Vagina (tissue), 2 donors: Measurements from ENCODE around the gene DOK7. TPM values are rescaled to one million over a fixed set of nuclear protein-coding genes. Genes with fewer than 3 reads are reported as not detected.

Experiments used
- DNase-seq, 2 donors: peaks; one replicate each; pipeline ENCODE4 v3.0.0-alpha.2; 2017; ENCODE audit errors: extremely low spot score in 2 of 2
- H3K27ac ChIP-seq: fragments of 200-600 bp; sonication (generic); one replicate; pipeline ENCODE4 v1.5.1; 2019
- H3K27me3 ChIP-seq: fragments of 200-600 bp; sonication (generic); one replicate; pipeline ENCODE4 v1.5.1; 2019
- H3K36me3 ChIP-seq, 2 donors: fragments of 200-600 bp; sonication (generic); one replicate each; pipeline ENCODE4 v1.5.1; 2017 to 2019
- H3K4me1 ChIP-seq: fragments of 200-600 bp; sonication (generic); one replicate; pipeline ENCODE4 v1.5.1; 2019
- H3K4me3 ChIP-seq, 2 donors: fragments of 200-600 bp; sonication (generic); 1 replicate in 1 of 2; 2 replicates in 1 of 2; pipeline ENCODE4 v1.5.1; 2016 to 2019
- H3K9me3 ChIP-seq: fragments of 200-600 bp; sonication (generic); one replicate; pipeline ENCODE4 v1.5.1; 2019
- CTCF ChIP-seq, 3 experiments: fragments of 450-650 bp in 2 of 3; fragments of 200-600 bp in 1 of 3; sonication (generic) in 1 of 3; IDR thresholded peaks; one replicate each; pipeline ENCODE4 v1.5.1; 2017 to 2019; ENCODE audit warnings: antibody characterized with exemption in 3 of 3, mild to moderate bottlenecking in 2 of 3, moderate library complexity in 2 of 3
- POLR2A ChIP-seq, 2 donors: fragments of 450-650 bp; IDR thresholded peaks; one replicate each; pipeline ENCODE4 v1.6.1; 2017; ENCODE audit warnings: antibody characterized with exemption in 2 of 2, mild to moderate bottlenecking in 2 of 2, moderate library complexity in 2 of 2
- POLR2AphosphoS5 ChIP-seq, 2 donors: sonication (generic); formaldehyde crosslinking; IDR thresholded peaks; one replicate each; pipeline ENCODE4 v1.9.0; 2017; ENCODE audit warnings: antibody characterized with exemption in 2 of 2, mild to moderate bottlenecking in 2 of 2, low read depth in 1 of 2; ENCODE audit not compliant: insufficient read depth in 1 of 2
- intact Hi-C: fragments of 100-400 bp; cut with DNase I; formaldehyde crosslinking; loops from one replicate; pipeline ENCODE4 v1.15.1; 2023
- total RNA-seq: library from RNA; depleted of rRNA; stranded (reverse); fragments of >200 nt; gene quantifications from one replicate; pipeline ENCODE4 v1.2.3, GENCODE V29; 2016

The DOK7 gene
- total RNA-seq, 1 donor from 2014 or later, result 4.7 TPM

GRCh38 chr4:3445829-3446545, 17.1 kb upstream of the DOK7 start:
- intact Hi-C loops, result no loop called here

GRCh38 chr4:3446631-3447320, 16.3 kb upstream of the DOK7 start:
- Histone ChIP-seq H3K4me1 (peaks cover 24% of the 10 kb centered on the region), H3K9me3 (no peaks in the 10 kb centered on the region), H3K27me3 (no peaks in the 10 kb centered on the region), H3K4me3 (no peak overlapping the region), H3K27ac (no peak overlapping the region), H3K36me3 (no peaks in the 10 kb centered on the region)
- intact Hi-C loops, result no loop called here
- no peak for DNase-seq
- TF ChIP-seq POLR2AphosphoS5 (IDR thresholded peaks at IDR 0.05; ENCODE audit: insufficient read depth in 1 of 2, low read depth in 1 of 2) (no peak), CTCF (IDR thresholded peaks at IDR 0.05) (no peak), POLR2A (IDR thresholded peaks at IDR 0.05) (no peak)

More at GRCh38 chr4:3445829-3446545, 17.1 kb upstream of the DOK7 start:
- Histone ChIP-seq H3K27me3 (no peaks in the 10 kb centered on the region), H3K4me1 (peaks cover 16% of the 10 kb centered on the region), H3K36me3 (no peaks in the 10 kb centered on the region), H3K27ac (no peak overlapping the region), H3K9me3 (no peaks in the 10 kb centered on the region), H3K4me3 (no peak overlapping the region)
- DNase-seq, result no peak
- TF ChIP-seq POLR2AphosphoS5 (IDR thresholded peaks at IDR 0.05; ENCODE audit: insufficient read depth in 1 of 2, low read depth in 1 of 2), result no peak
- TF ChIP-seq CTCF (IDR thresholded peaks at IDR 0.05), result no peak
- no peak for TF ChIP-seq POLR2A (IDR thresholded peaks at IDR 0.05)

GRCh38 chr4:3447431-3448395, 15.4 kb upstream of the DOK7 start:
- Histone ChIP-seq H3K36me3 (no peaks in the 10 kb centered on the region), H3K4me1 (peaks cover 31% of the 10 kb centered on the region), H3K9me3 (no peaks in the 10 kb centered on the region), H3K27me3 (no peaks in the 10 kb centered on the region), H3K27ac (no peak overlapping the region), H3K4me3 (no peak overlapping the region)
- no peak for DNase-seq
- intact Hi-C loops, result no loop called here
- TF ChIP-seq CTCF (IDR thresholded peaks at IDR 0.05) (no peak), POLR2AphosphoS5 (IDR thresholded peaks at IDR 0.05; ENCODE audit: insufficient read depth in 1 of 2, low read depth in 1 of 2) (no peak), POLR2A (IDR thresholded peaks at IDR 0.05) (no peak)

- H3K27me3 ChIP-seq, result no peaks in the 10 kb centered on the region
- intact Hi-C loops, result no loop called here
- TF ChIP-seq CTCF (IDR thresholded peaks at IDR 0.05), result no peak
- TF ChIP-seq POLR2AphosphoS5 (IDR thresholded peaks at IDR 0.05; ENCODE audit: insufficient read depth in 1 of 2, low read depth in 1 of 2), result no peak
- TF ChIP-seq POLR2A (IDR thresholded peaks at IDR 0.05), result no peak
- H3K27ac ChIP-seq, result no peak overlapping the region
- DNase-seq, result no peak
- peaks cover 31% of the 10 kb centered on the region for H3K4me1 ChIP-seq
- no peaks in the 10 kb centered on the region for H3K9me3 ChIP-seq
- H3K4me3 ChIP-seq, result no peak overlapping the region
- no peaks in the 10 kb centered on the region for H3K36me3 ChIP-seq
These were observed 14.0 kb upstream of the DOK7 start for GRCh38 chr4:3449047-3449573.
